Fibroblast of pulmonary artery (primary cell): ENCODE results near the gene GLI3.

Source experiments
- DNase-seq: peaks from one replicate; pipeline ENCODE4 v3.0.0-alpha.2; 2010; ENCODE audit warnings: low read depth
- H3K4me3 ChIP-seq: replicated peaks from 2 replicates; pipeline ENCODE4 v1.5.1; 2011; ENCODE audit warnings: low read depth, mild to moderate bottlenecking, control low read depth, low read length, moderate library complexity
- TF ChIP-seq, protein P1 (sequence below): IDR thresholded peaks from 2 replicates; pipeline ENCODE4 v1.5.1; 2011; ENCODE audit warnings: mild to moderate bottlenecking, control low read depth, low read length, inconsistent platforms; ENCODE audit errors: missing control alignments

Gene GLI3

DNA sequence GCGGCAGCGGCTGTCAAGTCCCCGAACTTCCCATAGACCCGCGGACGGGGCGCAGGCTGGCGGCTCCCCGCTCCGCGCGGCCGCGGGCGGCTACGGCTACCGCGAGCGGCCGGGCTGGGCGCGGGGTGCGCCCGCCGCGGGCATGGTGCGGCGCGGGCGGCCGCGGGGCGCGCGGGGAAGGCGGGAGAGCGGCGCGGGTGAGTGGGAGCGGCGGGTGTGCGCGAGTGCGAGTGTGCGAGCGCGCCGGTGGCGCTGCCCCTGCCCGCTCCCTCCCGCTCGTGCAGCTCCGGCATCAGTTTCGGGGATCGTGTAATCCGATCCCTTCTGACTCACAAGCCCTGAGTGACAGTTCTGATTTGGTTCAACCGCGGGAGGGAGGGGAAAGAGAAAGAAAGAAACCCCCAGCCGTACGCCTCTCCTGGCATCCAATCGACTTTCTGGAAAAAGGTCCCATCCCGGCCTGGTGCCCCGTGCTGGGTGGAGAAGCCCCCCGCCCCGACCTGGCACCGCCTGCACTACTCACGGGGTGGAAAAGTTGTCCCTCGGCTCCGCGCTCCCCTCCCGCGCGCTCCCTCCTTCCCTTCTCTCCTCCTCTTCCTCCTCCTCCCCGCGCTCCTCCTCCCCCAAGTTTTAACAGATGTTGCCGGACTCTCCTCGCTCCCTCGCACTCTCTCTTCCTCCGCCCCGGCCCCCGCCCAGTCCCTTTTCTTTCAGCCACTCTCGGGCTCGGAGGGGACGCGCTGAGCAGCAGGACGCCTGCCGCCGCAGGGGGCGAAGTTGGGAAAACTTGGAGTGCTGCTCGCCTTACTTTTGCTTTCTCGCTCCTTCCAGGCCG, at the start of gene GLI3:
Gene GLI3 (minus strand): TSS at position 234 of the 835 bp plus-strand sequence. CDS start 13,956 bp downstream, outside the sequence.
- DNase-seq = peak; percentile 95
- peak within 1 kb of the TSS; percentile 78 for H3K4me3 ChIP-seq
- TF ChIP-seq, protein P1, sequence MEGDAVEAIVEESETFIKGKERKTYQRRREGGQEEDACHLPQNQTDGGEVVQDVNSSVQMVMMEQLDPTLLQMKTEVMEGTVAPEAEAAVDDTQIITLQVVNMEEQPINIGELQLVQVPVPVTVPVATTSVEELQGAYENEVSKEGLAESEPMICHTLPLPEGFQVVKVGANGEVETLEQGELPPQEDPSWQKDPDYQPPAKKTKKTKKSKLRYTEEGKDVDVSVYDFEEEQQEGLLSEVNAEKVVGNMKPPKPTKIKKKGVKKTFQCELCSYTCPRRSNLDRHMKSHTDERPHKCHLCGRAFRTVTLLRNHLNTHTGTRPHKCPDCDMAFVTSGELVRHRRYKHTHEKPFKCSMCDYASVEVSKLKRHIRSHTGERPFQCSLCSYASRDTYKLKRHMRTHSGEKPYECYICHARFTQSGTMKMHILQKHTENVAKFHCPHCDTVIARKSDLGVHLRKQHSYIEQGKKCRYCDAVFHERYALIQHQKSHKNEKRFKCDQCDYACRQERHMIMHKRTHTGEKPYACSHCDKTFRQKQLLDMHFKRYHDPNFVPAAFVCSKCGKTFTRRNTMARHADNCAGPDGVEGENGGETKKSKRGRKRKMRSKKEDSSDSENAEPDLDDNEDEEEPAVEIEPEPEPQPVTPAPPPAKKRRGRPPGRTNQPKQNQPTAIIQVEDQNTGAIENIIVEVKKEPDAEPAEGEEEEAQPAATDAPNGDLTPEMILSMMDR = peak; percentile 25

DNA sequence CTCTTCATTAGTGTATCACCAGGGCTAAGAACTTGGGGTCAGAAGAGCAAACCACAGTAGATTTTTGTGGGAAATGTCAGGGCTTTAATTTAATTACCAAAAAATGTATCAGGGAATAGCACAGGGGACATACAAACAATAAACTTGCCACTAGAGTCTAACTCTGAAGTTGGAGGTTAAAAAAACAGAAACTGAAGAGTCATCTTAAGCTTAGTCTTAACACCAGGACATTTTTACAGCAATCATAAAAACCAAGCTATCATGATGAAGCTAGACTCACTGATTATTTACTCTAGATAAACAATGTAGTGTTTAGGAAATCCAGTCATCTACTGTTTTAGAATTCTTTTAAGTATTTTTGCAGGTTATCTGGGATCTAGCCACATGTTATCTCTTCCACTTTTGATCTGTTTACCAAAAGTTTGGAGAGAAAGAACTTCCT, 48.4 kb upstream of the GLI3 start:
- H3K4me3 ChIP-seq = no peak overlapping the region

DNA sequence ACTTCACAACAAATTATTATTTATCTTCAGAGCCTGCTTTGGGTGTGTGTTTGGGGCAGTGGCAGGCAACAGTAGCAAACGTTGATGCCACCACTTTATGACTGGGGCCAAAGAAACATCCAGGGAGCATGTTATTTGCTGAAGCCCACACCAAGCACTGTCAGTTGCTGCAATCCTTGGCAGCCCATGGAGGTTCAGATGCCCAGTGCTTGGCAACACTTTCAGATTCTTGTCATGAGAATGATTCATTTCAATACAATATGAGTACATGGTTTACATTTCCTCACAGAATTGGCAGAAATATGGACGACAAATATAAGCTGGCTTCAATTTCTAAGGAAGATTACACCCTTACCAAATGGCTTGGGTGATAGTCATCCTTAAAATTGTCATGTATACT, 46.5 kb upstream of the GLI3 start:
- no peak overlapping the region for H3K4me3 ChIP-seq
- peak; percentile 18 for DNase-seq
- TF ChIP-seq, protein P1 = no peak

More for the DNA sequence above, 48.4 kb upstream of the GLI3 start:
- TF ChIP-seq, protein P1 = no peak
- DNase-seq = no peak

DNA sequence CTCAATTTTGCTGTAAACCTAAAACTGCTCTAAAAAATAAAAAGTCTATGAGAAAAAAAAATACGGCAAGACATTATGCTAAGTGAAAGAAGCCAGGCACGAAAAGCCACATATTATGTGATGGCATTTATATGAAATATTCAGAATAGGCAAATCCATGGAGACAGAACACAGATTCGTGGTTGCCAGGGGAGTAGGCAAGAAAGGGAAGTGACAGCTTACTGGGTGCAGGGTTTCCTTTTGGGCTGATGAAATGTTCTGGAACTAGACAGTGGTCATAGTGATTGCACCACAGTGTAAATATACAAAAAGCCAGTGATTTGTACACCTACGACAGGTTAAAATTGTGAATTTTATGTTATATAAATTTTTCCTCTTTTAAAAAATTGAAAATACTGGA, 41.3 kb upstream of the GLI3 start:
- no peak overlapping the region for H3K4me3 ChIP-seq
- no peak for DNase-seq
- TF ChIP-seq, protein P1 = no peak

DNA sequence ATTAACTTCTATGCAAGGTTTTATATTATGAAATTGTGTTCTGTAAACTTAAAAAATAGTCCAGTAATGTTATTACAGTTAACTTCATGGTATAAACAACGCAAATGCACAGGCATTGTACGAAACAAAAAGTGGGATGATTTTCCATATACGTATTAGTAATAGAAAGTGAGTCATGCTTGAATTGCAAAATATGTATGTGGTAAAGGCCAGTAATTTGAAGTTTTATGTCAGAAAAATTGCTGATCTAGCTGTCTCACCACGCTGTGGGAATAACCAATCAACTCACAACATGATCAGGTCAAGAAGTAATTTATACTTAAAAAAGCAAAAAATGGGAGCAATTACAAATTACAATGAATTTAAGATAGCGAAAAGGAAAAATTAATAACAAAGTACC, 37.0 kb upstream of the GLI3 start:
- no peak overlapping the region for H3K4me3 ChIP-seq
- peak; percentile 73 for DNase-seq
- TF ChIP-seq, protein P1 = no peak

DNA sequence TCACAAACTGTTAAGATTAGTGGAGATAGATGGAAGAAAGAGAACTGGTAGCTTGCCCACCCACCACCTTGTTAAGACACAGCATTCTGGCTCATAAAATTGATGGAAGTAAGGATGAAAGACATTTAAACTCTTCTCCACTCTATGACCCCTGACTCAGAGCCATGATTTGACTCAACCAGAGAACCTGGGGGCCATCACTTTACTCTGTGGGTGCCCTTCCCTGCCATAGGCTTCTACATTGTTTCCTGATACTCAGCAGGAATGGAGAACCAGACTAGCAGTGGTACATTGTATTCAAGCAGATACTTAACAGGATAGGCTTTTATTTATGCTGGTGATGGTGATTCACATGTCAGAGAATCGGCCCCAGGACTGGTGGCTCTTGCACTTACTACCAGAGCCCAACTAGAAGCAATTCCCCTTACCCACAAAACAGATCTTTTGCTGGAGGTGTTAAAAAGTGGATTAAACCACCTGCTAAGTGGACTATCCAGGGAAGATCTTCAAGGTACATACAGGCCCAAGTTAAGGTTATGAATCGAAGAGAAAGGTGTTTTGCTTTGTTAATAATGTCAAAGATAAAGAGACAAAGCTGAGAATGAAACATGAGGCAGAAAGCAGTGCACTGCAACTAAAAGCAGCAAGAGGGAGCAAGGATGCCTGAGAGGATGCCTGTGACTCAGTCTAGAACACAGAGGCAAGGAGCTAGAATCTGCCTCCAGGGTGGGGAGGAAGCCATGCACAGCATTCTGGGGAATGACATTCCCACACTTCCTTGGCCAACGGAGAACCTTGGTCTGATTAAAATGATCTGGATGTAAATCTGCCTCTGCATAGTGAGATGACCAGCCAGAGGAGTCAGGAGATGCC, 36.0 kb upstream of the GLI3 start:
- TF ChIP-seq, protein P1 = peak; percentile 57
- H3K4me3 ChIP-seq = no peak overlapping the region
- peak; percentile 57 for DNase-seq
